ENCODE measurements around the gene USP9X.

- TF ChIP-seq POLR2AphosphoS5 (IDR thresholded peaks at IDR 0.05) (no peak), CTCF (IDR thresholded peaks at IDR 0.05 in 8 of 11, conservative IDR thresholded peaks at IDR 0.05 in 3 of 11) (no peak)
Observed at GRCh38 chrX:41192880-41193279, 107.6 kb downstream of the USP9X start.

Measured in spleen (tissue), 7 donors.